ENCODE measurements around the gene ZNF516. TPM values are rescaled to one million over a fixed set of nuclear protein-coding genes. Genes with fewer than 3 reads are reported as not detected.

The ZNF516 gene
- total RNA-seq, 3 donors from 2014 or later, result 22.0 to 47.9 (median 23.2) TPM

DNA sequence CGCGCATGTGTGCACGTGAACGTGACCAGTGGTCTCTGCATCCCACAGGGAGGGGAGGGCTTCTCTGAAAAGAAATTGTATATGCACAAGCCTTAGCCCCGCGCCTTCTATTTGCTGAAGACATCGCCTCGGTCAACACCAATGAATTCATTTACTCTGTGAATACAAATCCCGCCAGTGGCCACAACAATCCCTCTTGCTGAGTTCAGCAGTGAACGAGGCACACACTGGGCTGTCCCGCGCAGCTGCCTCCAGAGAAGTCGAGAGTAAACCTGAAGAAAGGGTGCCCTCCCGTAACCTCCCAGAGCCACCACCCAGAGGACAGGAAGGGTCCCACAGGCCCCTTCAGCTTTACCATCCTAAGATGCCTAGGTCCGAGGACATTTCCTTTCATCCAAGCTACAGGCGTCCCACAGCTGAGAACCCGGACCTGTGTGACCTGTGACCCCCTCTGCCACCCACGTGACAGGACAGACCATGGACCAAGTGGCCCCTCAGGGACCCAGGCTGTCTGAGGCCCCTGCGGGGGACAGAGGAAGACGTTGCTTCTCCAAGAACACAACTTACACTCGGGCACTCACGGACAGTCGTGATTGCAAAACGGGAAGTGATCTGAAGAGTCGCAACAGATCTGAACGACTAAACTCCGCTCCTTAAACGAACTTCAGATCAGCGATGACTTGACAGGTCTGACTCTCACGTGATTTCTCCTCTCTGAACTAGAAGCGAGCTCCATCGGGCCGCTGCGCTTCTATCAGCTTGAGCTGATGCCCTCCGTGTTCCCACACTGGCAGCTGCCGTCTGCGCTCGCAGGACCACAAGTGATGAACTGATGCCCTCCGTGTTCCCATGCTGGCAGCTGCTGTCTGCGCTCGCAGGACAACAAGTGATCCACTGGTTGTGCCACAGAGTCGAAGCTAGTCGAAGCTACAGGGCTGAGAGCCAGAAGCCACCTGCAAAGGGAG lies 92.7 kb downstream of the ZNF516 start:
- no peak for ATAC-seq
- intact Hi-C loops (cut with DNase I, micrococcal nuclease), result no loop called here
- no peaks in the 10 kb centered on the region for H3K4me1 ChIP-seq (ENCODE audit: low read depth)
- no peaks in the 10 kb centered on the region for H3K9me3 ChIP-seq
- TF ChIP-seq, protein P1, sequence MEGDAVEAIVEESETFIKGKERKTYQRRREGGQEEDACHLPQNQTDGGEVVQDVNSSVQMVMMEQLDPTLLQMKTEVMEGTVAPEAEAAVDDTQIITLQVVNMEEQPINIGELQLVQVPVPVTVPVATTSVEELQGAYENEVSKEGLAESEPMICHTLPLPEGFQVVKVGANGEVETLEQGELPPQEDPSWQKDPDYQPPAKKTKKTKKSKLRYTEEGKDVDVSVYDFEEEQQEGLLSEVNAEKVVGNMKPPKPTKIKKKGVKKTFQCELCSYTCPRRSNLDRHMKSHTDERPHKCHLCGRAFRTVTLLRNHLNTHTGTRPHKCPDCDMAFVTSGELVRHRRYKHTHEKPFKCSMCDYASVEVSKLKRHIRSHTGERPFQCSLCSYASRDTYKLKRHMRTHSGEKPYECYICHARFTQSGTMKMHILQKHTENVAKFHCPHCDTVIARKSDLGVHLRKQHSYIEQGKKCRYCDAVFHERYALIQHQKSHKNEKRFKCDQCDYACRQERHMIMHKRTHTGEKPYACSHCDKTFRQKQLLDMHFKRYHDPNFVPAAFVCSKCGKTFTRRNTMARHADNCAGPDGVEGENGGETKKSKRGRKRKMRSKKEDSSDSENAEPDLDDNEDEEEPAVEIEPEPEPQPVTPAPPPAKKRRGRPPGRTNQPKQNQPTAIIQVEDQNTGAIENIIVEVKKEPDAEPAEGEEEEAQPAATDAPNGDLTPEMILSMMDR (IDR thresholded peaks at IDR 0.05), result no peak
- no peak overlapping the region for H3K4me3 ChIP-seq
- no peaks in the 10 kb centered on the region for H3K36me3 ChIP-seq (ENCODE audit: low read depth)
- no peak for DNase-seq

DNA sequence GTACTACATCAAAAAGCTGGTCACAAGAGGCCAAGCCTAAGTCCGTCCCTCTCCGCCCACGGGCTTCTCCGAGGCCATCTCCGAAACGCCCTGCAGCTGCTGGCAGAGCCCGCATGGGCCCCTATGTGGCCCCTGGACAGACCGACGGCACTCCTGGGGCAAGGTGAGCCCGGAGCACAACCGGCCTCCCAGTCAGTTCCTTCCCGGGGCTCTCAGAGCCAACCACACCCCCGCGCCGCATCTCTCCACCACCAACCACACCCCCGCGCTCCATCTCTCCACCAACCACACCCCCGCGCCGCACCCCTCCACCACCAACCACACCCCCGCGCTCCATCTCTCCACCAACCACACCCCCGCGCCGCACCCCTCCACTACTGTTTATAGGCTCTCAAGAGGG lies 93.5 kb downstream of the ZNF516 start:
- H3K4me3 ChIP-seq, result no peak overlapping the region
- intact Hi-C loops (cut with DNase I, micrococcal nuclease), result no loop called here
- H3K36me3 ChIP-seq (ENCODE audit: low read depth), result no peaks in the 10 kb centered on the region
- TF ChIP-seq, protein P1 (IDR thresholded peaks at IDR 0.05), result no peak
- H3K9me3 ChIP-seq, result no peaks in the 10 kb centered on the region
- no peak for DNase-seq
- no peaks in the 10 kb centered on the region for H3K4me1 ChIP-seq (ENCODE audit: low read depth)
- ATAC-seq, result peak; percentile 42

DNA sequence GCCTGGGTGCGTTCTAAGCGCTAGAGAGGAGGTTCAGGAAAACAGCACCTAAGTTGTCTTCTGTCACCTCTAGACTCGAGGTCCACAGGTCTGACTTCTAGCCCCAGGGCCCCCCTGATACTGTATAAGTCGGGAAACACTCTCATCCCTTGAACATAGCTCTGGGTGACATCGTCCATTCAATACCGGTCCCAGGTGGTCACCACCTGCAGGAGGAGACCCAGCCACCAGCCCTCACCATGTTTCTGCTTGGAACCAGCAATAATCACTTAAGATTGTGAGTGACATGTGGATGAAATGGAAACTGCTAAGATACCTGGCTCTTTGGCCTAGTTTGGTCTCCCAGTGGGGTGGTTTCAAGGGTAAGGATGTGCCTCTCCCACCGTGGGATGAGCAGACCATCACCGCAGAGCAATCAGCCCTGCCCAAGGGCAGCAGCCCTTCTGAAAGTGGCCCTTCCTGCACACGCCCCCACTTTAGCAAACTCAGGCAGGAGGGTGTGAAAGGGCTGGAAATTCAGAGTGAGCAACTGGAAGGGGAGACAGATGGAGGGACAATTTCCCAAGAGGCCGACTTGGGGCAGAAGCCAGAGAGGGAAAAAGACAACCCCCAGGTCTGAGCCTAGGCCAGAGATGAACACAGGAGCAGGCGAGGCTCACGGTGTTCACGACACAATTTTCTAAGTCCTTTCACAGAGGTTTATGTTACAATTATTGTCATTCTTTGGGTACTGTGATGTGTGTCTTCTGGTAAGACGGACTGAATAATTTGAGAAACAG lies 95.2 kb downstream of the ZNF516 start:
- ATAC-seq, result no peak
- H3K4me3 ChIP-seq, result no peak overlapping the region

DNA sequence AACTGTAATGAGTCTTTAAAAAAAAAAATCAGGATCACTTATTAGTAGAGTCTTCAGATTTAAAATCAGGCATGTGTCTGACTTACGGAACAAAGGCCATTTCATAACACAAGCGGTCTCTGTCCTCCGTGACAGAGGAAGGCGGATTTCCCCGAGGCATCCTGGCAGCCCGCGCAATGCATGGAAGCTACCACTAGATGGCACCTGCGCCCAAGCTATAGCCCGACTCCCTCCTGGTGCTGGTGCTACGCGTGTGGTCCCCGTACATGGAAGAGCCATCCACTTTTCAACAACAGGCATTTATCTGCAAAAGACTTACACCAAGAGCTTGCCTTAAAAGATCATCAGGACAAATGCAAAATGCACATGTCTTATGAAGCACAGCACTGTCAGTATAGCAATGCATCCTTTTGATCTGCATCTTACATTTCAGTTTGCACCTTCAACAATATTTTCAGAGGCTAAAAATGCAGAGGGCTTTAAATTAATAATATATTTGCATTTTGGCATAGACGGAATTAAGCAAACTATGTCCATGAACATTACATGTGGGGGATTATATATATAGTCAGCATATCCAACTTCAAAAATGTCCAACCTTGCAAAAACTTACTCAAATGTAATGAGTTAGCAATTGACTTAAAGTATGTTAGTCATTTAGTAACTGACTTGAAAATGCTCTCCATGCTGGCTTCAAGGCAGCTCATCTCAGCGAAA lies 96.0 kb downstream of the ZNF516 start:
- ATAC-seq (peak; percentile 96), DNase-seq (peak; percentile 83 to 88 (median 85))
- Histone ChIP-seq H3K9me3 (no peaks in the 10 kb centered on the region), H3K4me1 (ENCODE audit: low read depth) (no peaks in the 10 kb centered on the region), H3K4me3 (no peak overlapping the region), H3K36me3 (ENCODE audit: low read depth) (no peaks in the 10 kb centered on the region)
- intact Hi-C loops (cut with DNase I, micrococcal nuclease), result loop anchor here (5.0 to 10.0 kb wide), 2 partner anchors 288 to 306 kb away; no protein-coding TSS in a partner anchor
- TF ChIP-seq, protein P1 (IDR thresholded peaks at IDR 0.05), result peak; percentile 95

More for the DNA sequence above, 95.2 kb downstream of the ZNF516 start:
- Histone ChIP-seq H3K4me1 (ENCODE audit: low read depth) (no peaks in the 10 kb centered on the region), H3K9me3 (no peaks in the 10 kb centered on the region), H3K36me3 (ENCODE audit: low read depth) (no peaks in the 10 kb centered on the region)
- no peak for DNase-seq
- TF ChIP-seq, protein P1 (IDR thresholded peaks at IDR 0.05), result no peak
- intact Hi-C loops (cut with DNase I, micrococcal nuclease), result loop anchor here (5.0 to 10.0 kb wide), 2 partner anchors 287 to 305 kb away; no protein-coding TSS in a partner anchor

DNA sequence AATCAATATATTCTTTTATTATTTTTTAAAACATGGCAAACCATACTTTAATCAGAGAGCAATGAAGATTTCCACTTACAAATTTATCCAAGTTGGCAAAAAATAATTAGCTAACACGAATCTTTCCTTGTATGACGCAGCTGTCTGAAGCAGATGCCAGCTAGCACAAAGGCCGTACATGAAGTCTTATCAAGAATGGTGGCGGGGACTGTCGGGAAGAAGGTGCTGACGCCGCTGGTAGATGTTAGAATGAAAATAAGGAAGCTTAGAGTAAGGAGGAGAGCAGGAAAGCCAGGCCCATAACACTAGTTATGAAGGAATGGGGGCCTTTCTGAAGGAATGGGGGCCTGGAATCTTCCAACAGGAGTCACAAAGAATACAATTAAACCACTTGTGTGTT lies 96.7 kb downstream of the ZNF516 start:
- no peaks in the 10 kb centered on the region for H3K4me1 ChIP-seq (ENCODE audit: low read depth)
- TF ChIP-seq, protein P1 (IDR thresholded peaks at IDR 0.05), result no peak
- ATAC-seq (no peak), DNase-seq (no peak)
- H3K9me3 ChIP-seq, result no peaks in the 10 kb centered on the region
- intact Hi-C loops (cut with DNase I, micrococcal nuclease), result loop anchor here (5.0 to 10.0 kb wide), 2 partner anchors 289 to 307 kb away; no protein-coding TSS in a partner anchor
- no peak overlapping the region for H3K4me3 ChIP-seq
- H3K36me3 ChIP-seq (ENCODE audit: low read depth), result no peaks in the 10 kb centered on the region
